Kidney (tissue), 14 donors: Measurements from ENCODE around the gene SLC6A19. TPM values are rescaled to one million over a fixed set of nuclear protein-coding genes. Genes with fewer than 3 reads are reported as not detected.

Experiments
- DNase-seq, 5 donors: peaks; one replicate each; pipeline ENCODE4 v3.0.0-alpha.2; 2013 to 2020
- FAIRE-seq: peaks from 2 replicates; lab custom pipeline; 2012; peaks lifted over from hg19 to GRCh38; lab: Jason Lieb, UNC
- H3K27ac ChIP-seq, 2 donors: one replicate each; pipeline ENCODE4 v1.7.0; 2013; ENCODE audit warnings: low read depth in 2 of 2, low read length in 2 of 2, inconsistent platforms in 1 of 2
- H3K27me3 ChIP-seq: one replicate; pipeline ENCODE4 v1.7.1; 2013; ENCODE audit warnings: low read length, inconsistent platforms; ENCODE audit not compliant: control insufficient read depth, insufficient read depth
- H3K36me3 ChIP-seq, 3 donors: one replicate each; pipeline versions ENCODE4 v1.7.0 to v1.7.1; 2013; ENCODE audit warnings: low read length in 3 of 3, control low read depth in 1 of 3, inconsistent platforms in 1 of 3; ENCODE audit not compliant: insufficient read depth in 3 of 3, control insufficient read depth in 2 of 3
- H3K4me1 ChIP-seq, 3 donors: one replicate each; pipeline versions ENCODE4 v1.7.0 to v1.7.1; 2013; ENCODE audit warnings: low read length in 3 of 3, inconsistent platforms in 1 of 3, low read depth in 1 of 3; ENCODE audit not compliant: control insufficient read depth in 2 of 3, insufficient read depth in 2 of 3
- H3K4me3 ChIP-seq, 3 donors: one replicate each; pipeline versions ENCODE4 v1.7.0 to v1.8.1; 2013; ENCODE audit warnings: low read length in 3 of 3, control low read depth in 1 of 3, inconsistent platforms in 1 of 3
- H3K9ac ChIP-seq, 3 donors: one replicate each; pipeline versions ENCODE4 v1.7.0 to v1.7.1; 2013; ENCODE audit warnings: low read length in 3 of 3, control low read depth in 1 of 3, inconsistent platforms in 1 of 3
- H3K9me3 ChIP-seq, 3 donors: one replicate each; pipeline versions ENCODE4 v1.7.0 to v1.7.1; 2013; ENCODE audit warnings: low read length in 3 of 3, control low read depth in 1 of 3, inconsistent platforms in 1 of 3; ENCODE audit not compliant: control insufficient read depth in 2 of 3, insufficient read depth in 1 of 3
- intact Hi-C: fragments of 100-400 bp; cut with DNase I; formaldehyde crosslinking; loops from one replicate; pipeline ENCODE4 v1.11.1; 2022
- polyA plus RNA-seq: library from polyadenylated mRNA; stranded (reverse); fragments of 350-450 nt; fragmentation: Illumina TruSeq; extraction: RNeasy Lipid Tissue Mini Kit (QIAGEN cat#74804); gene quantifications from one replicate; pipeline ENCODE4 v1.2.3, GENCODE V29; 2014; ENCODE audit warnings: low read depth, low replicate concordance; ENCODE audit not compliant: insufficient read depth
- total RNA-seq: library from RNA; stranded (reverse); fragmentation: NEBNext Ultra II Directional; extraction: Animal tissue kit (Norgen Biotek cat#: 25700); gene quantifications from one replicate; pipeline ENCODE4 v1.2.1, GENCODE V29; 2021
- TF ChIP-seq, protein P1 (sequence below): IDR thresholded peaks from 3 replicates; pipeline ENCODE4 v1.5.1; 2012; ENCODE audit warnings: mild to moderate bottlenecking, moderate library complexity, borderline replicate concordance; ENCODE audit not compliant: insufficient read depth; ENCODE audit errors: extremely low read depth
- donor health status: control.
- donor health status: control.
- donor health status: control.
- donor health status: control.
- donor health status: control.
- donor health status: DM: yes; HTN: yes; CAD: no.
- donor health status: Normal renal cell carcinoma (clear cell type).

Gene SLC6A19
- total and polyA plus RNA-seq, 2 donors from 2014 or later, result 2.2 to 69.3 TPM

DNA sequence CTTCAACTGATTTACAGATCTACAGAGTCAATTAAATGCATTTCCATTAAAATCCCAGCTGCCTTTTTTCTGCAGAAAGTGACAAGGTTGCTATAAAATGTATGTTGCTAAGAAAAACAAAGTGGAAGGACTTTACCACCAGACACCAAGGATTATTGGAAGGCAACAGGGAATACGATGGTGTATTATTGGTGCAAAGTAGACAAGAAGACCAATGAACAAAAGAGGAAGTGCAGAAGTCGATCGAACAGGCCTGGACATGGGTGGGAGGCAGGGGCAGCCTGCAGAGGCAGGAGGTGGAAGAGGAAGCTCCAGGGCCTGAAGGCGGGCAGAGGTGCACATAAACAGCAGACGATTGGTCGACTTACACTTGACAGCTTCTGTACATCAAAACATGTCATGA is 10.6 kb upstream of the SLC6A19 start:
- H3K9me3 ChIP-seq, result no peaks in the 10 kb centered on the region
- no peak overlapping the region for H3K9ac ChIP-seq
- peaks cover 0 to 4% (median 3%) of the 10 kb centered on the region in 3 donors for H3K4me1 ChIP-seq
- no peak overlapping the region for H3K27ac ChIP-seq
- no peaks in the 10 kb centered on the region for H3K36me3 ChIP-seq
- H3K27me3 ChIP-seq, result no peaks in the 10 kb centered on the region
- DNase-seq (peak in 3 of 5 donors; percentile 63 to 92 (median 76)), FAIRE-seq (no peak)
- no peak overlapping the region for H3K4me3 ChIP-seq
- TF ChIP-seq, protein P1, sequence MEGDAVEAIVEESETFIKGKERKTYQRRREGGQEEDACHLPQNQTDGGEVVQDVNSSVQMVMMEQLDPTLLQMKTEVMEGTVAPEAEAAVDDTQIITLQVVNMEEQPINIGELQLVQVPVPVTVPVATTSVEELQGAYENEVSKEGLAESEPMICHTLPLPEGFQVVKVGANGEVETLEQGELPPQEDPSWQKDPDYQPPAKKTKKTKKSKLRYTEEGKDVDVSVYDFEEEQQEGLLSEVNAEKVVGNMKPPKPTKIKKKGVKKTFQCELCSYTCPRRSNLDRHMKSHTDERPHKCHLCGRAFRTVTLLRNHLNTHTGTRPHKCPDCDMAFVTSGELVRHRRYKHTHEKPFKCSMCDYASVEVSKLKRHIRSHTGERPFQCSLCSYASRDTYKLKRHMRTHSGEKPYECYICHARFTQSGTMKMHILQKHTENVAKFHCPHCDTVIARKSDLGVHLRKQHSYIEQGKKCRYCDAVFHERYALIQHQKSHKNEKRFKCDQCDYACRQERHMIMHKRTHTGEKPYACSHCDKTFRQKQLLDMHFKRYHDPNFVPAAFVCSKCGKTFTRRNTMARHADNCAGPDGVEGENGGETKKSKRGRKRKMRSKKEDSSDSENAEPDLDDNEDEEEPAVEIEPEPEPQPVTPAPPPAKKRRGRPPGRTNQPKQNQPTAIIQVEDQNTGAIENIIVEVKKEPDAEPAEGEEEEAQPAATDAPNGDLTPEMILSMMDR, result no peak
- intact Hi-C loops, result no loop called here

DNA sequence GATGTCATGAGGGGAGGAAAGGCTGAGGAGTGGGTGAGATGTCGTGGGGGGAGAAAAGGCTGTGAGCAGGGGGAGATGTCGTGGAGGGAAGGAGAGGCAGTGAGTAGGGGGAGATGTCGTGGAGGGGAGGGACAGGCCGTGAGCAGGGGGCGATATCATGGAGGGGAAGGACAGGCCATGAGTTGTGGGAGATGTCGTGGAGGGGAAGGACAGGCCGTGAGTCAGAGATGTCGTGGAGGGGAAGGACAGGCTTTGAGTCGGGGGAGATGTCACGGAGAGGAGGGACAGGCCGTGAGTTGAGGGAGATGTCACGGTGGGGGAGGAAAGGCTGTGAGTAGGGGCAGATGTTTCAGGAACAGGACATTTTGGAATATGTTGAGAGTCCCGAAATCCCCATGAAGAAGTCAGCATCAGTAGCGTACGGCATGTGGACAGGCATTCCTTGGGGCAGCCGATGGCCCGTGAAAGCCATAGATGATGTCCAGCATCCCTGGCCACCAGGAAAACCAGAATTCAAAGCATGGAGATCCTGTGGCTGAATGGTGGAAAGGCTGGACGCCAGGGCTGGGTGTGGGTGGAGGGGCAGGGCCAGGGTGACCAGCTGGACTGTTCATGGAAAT is 8.3 kb upstream of the SLC6A19 start:
- Histone ChIP-seq H3K4me1 (no peaks in the 10 kb centered on the region), H3K9ac (no peak overlapping the region), H3K27me3 (no peaks in the 10 kb centered on the region), H3K4me3 (no peak overlapping the region), H3K36me3 (no peaks in the 10 kb centered on the region), H3K27ac (no peak overlapping the region), H3K9me3 (no peaks in the 10 kb centered on the region)
- FAIRE-seq (no peak), DNase-seq (no peak)
- TF ChIP-seq, protein P1, result no peak
- intact Hi-C loops, result no loop called here

DNA sequence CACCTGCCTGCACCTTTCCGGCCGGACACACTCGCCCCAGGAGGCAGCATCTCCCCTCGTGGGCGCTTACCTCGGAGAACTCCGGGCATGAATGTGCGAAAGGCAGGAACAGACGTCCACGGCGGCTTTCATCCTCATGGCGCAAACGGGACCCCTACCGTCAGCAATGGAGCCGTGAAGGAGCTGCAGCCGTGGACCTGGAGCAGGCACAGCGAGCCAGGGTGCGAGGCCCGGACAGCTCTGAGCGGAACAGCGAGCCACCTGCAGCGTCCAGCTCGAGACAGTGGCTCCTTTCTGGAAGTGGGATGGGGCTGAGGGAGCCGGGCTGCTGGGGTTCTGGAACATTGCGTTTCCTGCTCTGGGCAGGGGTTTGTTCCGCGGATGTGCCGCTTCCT is 7.8 kb upstream of the SLC6A19 start:
- FAIRE-seq (no peak), DNase-seq (peak in 1 of 5 donors; percentile 63)
- Histone ChIP-seq H3K27me3 (no peaks in the 10 kb centered on the region), H3K4me3 (no peak overlapping the region), H3K27ac (no peak overlapping the region), H3K9ac (no peak overlapping the region), H3K9me3 (no peaks in the 10 kb centered on the region), H3K4me1 (no peaks in the 10 kb centered on the region), H3K36me3 (no peaks in the 10 kb centered on the region)
- TF ChIP-seq, protein P1, result no peak
- intact Hi-C loops, result no loop called here

DNA sequence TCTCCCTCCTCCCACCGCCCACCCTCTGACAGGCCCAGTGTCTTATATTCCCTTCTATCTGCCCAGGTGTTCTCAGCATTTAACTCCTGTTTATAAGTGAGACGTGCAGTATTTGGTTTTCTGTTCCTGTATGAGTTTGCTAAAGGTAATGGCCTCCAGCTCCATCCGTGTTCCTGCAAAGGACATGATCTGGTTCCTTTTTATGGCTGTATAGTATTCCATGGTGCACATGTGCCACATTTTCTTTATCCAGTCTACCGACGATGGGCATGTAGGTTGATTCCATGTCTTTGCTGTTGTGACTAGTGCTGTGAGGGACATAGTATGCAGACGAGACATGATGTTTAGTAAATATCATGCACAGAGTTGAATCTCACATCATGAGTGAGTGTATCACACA is 7.0 kb upstream of the SLC6A19 start:
- intact Hi-C loops, result no loop called here
- TF ChIP-seq, protein P1, result no peak

More for the DNA sequence above, 7.0 kb upstream of the SLC6A19 start:
- DNase-seq (no peak), FAIRE-seq (no peak)
- Histone ChIP-seq H3K4me3 (no peak overlapping the region), H3K4me1 (no peaks in the 10 kb centered on the region), H3K9ac (no peak overlapping the region), H3K9me3 (no peaks in the 10 kb centered on the region), H3K27ac (no peak overlapping the region), H3K36me3 (no peaks in the 10 kb centered on the region), H3K27me3 (peaks cover under 1% of the 10 kb centered on the region)
